Thoracic aorta (tissue), 2 donors: ENCODE data around the gene MSI2. TPM values are rescaled to one million over a fixed set of nuclear protein-coding genes. Genes with fewer than 3 reads are reported as not detected.
A peak's percentile ranks its signal among the peaks of the same experiment; 100 is the strongest.

Source experiments
- ATAC-seq: fragments of 150-250 bp; one replicate; pipeline ENCODE4 v1.8.0; 2017; ENCODE audit warnings: low read depth; ENCODE audit not compliant: insufficient number of reproducible peaks, low FRiP score
- DNase-seq: peaks from one replicate; pipeline ENCODE4 v3.0.0-alpha.2; 2020; ENCODE audit warnings: low spot score
- H3K27ac ChIP-seq, 2 donors: fragments of 200-600 bp; sonication (generic); 1 replicate in 1 of 2; 2 replicates in 1 of 2; pipeline ENCODE4 v1.5.1; 2016; ENCODE audit warnings: mild to moderate bottlenecking in 2 of 2, moderate library complexity in 2 of 2
- H3K27me3 ChIP-seq: fragments of 200-600 bp; sonication (generic); replicated peaks from 2 replicates; pipeline ENCODE4 v1.6.0; 2016; ENCODE audit warnings: mild to moderate bottlenecking; ENCODE audit not compliant: insufficient read depth
- H3K36me3 ChIP-seq: fragments of 200-600 bp; sonication (generic); one replicate; pipeline ENCODE4 v1.5.1; 2016
- H3K4me1 ChIP-seq, 2 donors: fragments of 200-600 bp; sonication (generic); 1 replicate in 1 of 2; 2 replicates in 1 of 2; pipeline versions ENCODE4 v1.5.1 to v1.6.0; 2016; ENCODE audit warnings: low read depth in 2 of 2, mild to moderate bottlenecking in 1 of 2; ENCODE audit not compliant: control insufficient read depth in 1 of 2
- H3K4me3 ChIP-seq: fragments of 200-600 bp; sonication (generic); 2 replicates; pipeline ENCODE4 v1.5.1; 2016; ENCODE audit warnings: mild to moderate bottlenecking
- H3K9me3 ChIP-seq: fragments of 200-600 bp; sonication (generic); 2 replicates; pipeline ENCODE4 v1.5.1; 2016
- total RNA-seq, 2 donors: library from RNA; depleted of rRNA; stranded (reverse); fragments of >200 nt; gene quantifications; one replicate each; pipeline versions ENCODE4 v1.1.0 to v1.2.3, GENCODE V29; 2016
- TF ChIP-seq, protein P1 (sequence below): fragments of 200-600 bp; sonication (generic); IDR thresholded peaks from one replicate; pipeline ENCODE4 v1.5.1; 2019; ENCODE audit warnings: antibody characterized with exemption

The MSI2 gene
- total RNA-seq, 2 donors from 2014 or later, result 32.1 to 46.2 TPM

DNA sequence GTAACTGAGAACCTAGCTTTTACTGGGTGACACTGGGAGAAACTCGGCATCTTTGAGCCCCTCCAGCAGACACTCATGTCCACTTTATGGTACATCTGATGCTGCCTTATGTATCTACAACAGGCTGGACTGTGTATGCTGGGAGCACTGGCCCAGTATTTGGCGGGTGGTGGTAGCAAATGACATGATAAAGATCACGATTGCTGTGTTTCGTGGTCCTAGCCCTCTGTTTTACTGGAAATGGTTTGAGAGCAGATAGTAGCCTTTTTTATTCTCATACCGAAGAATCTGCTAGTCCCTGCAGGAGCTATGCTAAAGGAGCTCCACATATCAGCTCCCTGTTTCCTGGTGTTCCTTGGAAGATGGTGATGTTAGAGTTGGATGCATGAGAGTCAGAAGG lies 338.4 kb downstream of the MSI2 start:
- Histone ChIP-seq H3K9me3 (no peaks in the 10 kb centered on the region), H3K27ac (no peak overlapping the region), H3K27me3 (no peaks in the 10 kb centered on the region), H3K4me1 (peaks cover 9 to 35% of the 10 kb centered on the region in 2 donors), H3K36me3 (no peaks in the 10 kb centered on the region), H3K4me3 (no peak overlapping the region)
- ATAC-seq (no peak), DNase-seq (no peak)
- TF ChIP-seq, protein P1, sequence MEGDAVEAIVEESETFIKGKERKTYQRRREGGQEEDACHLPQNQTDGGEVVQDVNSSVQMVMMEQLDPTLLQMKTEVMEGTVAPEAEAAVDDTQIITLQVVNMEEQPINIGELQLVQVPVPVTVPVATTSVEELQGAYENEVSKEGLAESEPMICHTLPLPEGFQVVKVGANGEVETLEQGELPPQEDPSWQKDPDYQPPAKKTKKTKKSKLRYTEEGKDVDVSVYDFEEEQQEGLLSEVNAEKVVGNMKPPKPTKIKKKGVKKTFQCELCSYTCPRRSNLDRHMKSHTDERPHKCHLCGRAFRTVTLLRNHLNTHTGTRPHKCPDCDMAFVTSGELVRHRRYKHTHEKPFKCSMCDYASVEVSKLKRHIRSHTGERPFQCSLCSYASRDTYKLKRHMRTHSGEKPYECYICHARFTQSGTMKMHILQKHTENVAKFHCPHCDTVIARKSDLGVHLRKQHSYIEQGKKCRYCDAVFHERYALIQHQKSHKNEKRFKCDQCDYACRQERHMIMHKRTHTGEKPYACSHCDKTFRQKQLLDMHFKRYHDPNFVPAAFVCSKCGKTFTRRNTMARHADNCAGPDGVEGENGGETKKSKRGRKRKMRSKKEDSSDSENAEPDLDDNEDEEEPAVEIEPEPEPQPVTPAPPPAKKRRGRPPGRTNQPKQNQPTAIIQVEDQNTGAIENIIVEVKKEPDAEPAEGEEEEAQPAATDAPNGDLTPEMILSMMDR, result no peak

DNA sequence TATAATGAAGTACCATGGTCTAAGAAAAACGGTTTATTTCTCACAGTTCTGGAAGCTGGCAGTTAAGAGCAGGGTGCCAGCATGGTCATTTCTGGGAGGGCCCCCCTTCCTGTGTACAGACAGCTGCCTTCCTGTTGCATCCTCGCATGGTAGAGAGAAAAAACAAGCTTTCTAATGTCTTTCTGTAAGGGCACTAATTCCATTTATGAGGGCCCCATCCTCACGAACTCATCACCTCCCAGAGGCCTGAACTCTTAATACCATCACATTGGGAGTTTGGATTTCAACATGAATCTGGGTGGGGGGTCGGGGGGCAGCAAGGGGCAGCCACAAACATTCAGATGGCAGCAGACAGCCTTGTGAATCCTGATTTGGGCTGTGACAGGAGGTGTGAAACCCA lies 339.1 kb downstream of the MSI2 start:
- no peak overlapping the region for H3K4me3 ChIP-seq
- H3K27me3 ChIP-seq, result no peaks in the 10 kb centered on the region
- TF ChIP-seq, protein P1, result no peak
- DNase-seq (no peak), ATAC-seq (no peak)
- H3K9me3 ChIP-seq, result no peaks in the 10 kb centered on the region
- H3K27ac ChIP-seq, result no peak overlapping the region
- peaks cover 7 to 29% of the 10 kb centered on the region in 2 donors for H3K4me1 ChIP-seq
- no peaks in the 10 kb centered on the region for H3K36me3 ChIP-seq

DNA sequence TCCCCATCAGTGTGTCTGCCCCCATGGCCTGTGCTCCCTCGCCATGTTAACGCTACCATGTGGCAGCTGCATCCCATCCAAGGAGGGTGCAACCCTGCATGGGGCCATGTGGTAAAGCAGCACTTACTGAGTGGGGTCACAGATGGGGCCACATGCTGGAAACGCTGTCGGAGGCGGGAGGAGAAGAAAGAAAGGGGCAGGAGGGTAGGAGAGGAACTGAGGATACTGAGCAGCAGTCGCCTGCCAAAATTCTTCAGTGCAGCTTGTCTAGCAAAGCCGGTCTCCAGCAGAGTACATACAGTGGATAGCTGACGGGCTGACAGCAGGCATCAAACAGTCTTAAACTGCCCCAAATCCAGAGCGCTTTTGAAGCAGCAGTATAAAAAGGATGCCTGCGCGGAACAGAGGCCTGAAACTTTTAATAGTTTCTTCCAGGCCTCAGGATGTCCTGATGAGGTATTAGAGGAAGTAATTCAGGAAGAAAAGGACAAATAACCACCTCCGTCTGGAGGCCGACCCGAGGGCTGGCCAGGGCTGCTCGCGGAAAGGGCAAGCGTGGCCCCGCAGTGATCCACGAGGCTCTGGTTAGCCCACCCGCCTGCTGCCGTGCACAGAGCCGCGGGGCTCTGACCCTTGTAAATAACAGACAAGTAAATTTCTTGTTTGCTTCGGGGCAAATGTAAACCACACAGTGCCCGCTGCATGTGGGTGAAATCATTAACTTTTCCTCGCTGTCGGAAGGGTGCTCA lies 339.8 kb downstream of the MSI2 start:
- no peaks in the 10 kb centered on the region for H3K27me3 ChIP-seq
- H3K4me3 ChIP-seq, result no peak overlapping the region
- no peaks in the 10 kb centered on the region for H3K36me3 ChIP-seq
- TF ChIP-seq, protein P1, result no peak
- H3K4me1 ChIP-seq, result peaks cover 4 to 28% of the 10 kb centered on the region in 2 donors
- no peak for DNase-seq
- no peak for ATAC-seq
- H3K27ac ChIP-seq, result no peak overlapping the region
- no peaks in the 10 kb centered on the region for H3K9me3 ChIP-seq

DNA sequence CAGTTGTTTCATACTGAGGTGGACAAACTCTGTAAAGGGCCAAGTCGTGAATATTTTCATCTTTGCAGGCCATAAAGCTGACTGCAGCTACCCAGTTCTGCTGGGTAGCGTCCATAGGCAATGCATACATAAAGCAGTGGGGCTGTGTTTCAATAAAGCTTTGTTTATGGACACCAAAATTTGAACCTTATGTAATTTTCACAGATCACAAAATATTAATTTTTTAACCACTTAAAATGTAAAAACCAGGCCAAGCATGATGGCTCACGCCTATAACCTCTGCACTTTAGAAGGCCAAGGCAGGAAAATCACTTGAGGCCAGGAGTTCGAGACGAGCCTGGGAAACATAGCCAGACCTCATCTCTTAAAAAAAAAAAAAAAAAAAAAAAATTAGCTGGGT lies 340.8 kb downstream of the MSI2 start:
- Histone ChIP-seq H3K36me3 (no peaks in the 10 kb centered on the region), H3K4me1 (peaks cover 4 to 28% of the 10 kb centered on the region in 2 donors), H3K9me3 (no peaks in the 10 kb centered on the region), H3K27ac (peak overlapping the region in 1 of 2 donors; percentile 55), H3K4me3 (no peak overlapping the region), H3K27me3 (no peaks in the 10 kb centered on the region)
- TF ChIP-seq, protein P1, result no peak
- no peak for ATAC-seq
- no peak for DNase-seq

DNA sequence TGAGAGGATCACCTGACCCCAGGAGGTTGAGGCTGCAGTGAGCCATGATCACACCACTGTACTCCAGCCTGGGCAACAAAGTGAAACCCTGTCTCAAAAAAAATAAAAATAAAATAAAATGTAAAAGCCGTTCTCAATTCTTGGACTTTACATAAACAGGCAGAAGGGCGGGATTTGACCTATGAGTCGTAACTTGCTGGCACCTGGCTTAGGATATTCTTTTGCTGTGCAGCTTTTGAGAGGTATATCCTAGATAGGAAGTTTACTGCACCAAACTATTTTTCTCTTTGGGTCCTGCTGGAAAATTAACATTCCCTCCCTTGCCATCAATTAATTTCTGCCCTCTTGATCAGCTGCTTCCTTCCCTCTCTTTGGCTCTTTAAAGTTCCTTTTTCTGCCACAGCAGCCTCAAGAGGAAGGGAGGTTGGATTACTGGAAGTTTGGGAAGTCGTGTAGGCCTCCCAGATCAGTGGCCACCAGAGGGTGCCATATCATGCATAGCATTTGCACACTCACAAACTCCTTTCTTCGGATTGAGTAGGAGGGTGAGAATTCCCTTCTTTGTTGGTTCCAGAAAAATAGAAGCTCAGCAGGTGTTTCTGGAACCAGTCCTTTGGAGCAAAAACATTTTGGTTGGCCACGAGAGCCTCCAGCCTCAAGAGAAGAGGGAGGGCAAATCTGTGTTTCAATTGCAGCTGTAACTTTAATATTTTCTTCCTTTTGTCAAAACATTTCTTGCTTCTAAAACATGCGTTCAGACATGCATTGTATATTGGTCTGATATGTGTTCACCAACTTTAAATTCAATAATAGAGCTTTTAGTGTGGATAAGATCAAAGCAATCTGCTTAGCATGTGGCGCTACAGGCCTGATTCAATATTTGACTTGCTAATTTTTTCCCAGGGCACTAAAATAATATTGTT lies 341.5 kb downstream of the MSI2 start:
- TF ChIP-seq, protein P1, result peak; percentile 71
- ATAC-seq, result no peak
- H3K27me3 ChIP-seq, result no peaks in the 10 kb centered on the region

More for the DNA sequence above, 341.5 kb downstream of the MSI2 start:
- DNase-seq, result no peak
- Histone ChIP-seq H3K9me3 (no peaks in the 10 kb centered on the region), H3K27ac (peak overlapping the region; percentile 35 to 55), H3K4me3 (no peak overlapping the region), H3K4me1 (peaks cover 4 to 28% of the 10 kb centered on the region in 2 donors), H3K36me3 (no peaks in the 10 kb centered on the region)
